Dermis blood vessel endothelial cell (primary cell): Measurements from ENCODE around the gene ACTG1. TPM values are rescaled to one million over a fixed set of nuclear protein-coding genes. Genes with fewer than 3 reads are reported as not detected.
A peak's percentile ranks its signal among the peaks of the same experiment; 100 is the strongest.
"Not testable (repeated sequence)": the region's sequence is repeated elsewhere in the genome, so short reads cannot be mapped to it uniquely, and the experiment has no call there.

Experiments
- DNase-seq: peaks from one replicate; pipeline ENCODE4 v3.0.0; 2010
- total RNA-seq: library from RNA; depleted of rRNA; stranded (reverse); fragments of >200 nt; gene quantifications from 2 replicates; pipeline ENCODE4 v1.2.3, GENCODE V29; 2014

ACTG1 gene
- total RNA-seq, 1 donor from 2014 or later: 7,288 TPM

DNA sequence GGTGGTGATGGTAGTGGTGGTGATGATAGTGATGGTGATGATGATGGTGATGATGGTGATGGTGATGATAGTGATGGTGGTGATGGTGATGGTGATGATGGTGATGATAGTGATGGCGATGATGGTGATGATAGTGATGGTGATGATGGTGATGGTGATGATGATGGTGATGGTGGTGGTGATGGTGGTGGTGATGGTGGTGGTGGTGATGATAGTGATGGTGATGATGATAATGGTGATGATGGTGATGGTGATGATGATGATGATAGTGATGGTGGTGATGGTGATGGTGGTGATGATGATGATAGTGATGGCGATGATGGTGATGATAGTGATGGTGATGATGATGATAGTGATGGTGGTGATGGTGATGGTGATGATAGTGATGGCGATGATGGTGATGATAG lies 19.4 kb upstream of the ACTG1 start:
- not testable (repeated sequence) for DNase-seq

DNA sequence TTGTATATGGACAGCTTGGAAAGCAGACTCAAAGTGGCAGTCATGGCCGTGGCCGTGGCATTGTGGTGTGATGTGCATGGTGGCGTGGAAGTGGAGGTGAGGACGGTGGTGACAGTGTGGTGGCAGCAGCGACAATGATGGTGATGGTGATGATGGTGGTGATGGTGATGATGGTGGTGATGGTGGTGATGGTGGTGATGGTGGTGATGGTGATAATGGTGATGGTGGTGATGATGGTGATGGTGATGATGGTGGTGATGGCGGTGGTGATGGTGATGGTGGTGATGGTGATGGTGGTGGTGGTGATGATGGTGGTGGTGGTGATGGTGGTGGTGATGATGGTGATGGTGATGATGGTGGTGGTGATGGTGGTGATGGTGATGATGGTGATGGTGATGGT lies 18.4 kb upstream of the ACTG1 start:
- DNase-seq: not testable (repeated sequence)

DNA sequence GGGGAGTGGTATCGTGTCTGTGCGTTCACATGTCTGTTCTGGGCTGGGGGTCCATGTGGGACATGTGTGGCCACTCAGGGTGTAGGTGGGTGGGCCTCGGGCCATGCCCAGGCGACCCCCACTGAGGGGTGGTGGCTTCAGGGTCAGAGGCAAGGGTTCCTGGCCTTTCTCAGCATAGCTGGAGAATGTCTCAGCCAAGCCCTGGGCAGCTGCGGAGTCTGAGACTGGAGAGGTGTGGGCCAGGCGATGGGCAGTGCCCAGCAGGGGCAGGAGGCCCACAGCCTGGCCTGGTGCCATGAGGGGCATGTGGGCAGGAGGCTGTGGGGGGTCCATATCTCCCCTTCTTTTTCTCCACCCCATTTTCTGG lies 16.8 kb upstream of the ACTG1 start:
- DNase-seq: no peak

DNA sequence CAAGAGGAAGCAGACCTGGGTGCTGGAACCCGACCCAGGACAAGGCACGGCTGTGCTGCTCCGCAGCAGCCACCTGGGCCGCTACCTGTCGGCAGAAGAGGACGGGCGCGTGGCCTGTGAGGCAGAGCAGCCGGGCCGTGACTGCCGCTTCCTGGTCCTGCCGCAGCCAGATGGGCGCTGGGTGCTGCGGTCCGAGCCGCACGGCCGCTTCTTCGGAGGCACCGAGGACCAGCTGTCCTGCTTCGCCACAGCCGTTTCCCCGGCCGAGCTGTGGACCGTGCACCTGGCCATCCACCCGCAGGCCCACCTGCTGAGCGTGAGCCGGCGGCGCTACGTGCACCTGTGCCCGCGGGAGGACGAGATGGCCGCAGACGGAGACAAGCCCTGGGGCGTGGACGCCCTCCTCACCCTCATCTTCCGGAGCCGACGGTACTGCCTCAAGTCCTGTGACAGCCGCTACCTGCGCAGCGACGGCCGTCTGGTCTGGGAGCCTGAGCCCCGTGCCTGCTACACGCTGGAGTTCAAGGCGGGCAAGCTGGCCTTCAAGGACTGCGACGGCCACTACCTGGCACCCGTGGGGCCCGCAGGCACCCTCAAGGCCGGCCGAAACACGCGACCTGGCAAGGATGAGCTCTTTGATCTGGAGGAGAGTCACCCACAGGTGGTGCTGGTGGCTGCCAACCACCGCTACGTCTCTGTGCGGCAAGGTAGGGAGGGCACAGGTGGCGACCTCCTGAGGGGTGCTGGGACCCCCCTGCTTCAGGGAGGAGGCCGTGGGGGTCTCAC lies 16.2 kb upstream of the ACTG1 start:
- no peak for DNase-seq

DNA sequence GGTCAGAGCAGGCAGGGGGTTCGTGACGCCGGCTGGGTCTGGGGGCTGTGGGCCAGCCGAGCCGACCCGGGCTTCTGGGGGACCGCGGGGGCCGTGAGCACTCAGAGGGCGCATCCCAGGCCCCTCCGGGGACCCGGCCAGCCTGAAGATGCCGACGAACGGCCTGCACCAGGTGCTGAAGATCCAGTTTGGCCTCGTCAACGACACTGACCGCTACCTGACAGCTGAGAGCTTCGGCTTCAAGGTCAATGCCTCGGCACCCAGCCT lies 15.7 kb upstream of the ACTG1 start:
- DNase-seq: no peak

DNA sequence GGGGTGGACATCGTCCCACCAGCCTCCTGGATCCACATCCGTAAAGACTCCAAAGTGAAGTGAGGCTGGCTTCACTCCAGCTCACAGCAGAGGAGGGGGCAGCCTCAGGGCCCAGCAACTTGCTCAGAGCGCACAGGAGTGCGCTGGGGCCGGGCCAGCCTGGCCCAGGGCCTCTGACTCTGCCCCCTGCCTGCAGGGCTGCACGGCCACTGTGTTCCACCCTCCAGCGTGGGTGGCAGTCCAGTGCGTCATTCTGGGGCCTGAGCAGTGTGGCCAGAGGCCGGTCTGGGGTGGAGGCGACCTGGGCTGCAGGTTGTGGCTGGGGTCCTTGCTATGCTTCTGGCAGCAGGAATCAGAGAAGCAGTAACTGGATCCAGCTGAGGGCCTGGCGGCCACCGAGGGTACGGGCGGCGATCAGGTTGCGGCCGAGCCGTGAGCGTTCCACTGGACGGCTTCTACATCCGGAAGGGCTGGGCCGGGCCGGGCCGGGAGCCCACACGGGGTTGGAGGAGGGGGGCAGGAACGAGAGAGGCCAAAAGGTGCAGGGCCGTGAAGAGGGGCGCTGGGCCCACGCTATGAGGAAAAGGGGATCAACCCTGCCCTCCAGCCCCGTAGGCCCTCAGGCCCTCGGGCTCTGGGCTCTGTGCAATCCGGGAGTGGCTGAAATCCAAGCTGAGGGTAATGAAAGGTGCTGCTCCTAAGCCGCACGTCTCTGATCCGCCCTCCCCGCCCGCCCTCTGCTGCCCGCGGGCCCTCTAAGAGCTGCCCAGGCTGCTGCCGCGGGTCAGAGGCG lies 15.2 kb upstream of the ACTG1 start, which contains the start of gene FSCN2:
FSCN2 (plus strand) TSS at position 787 of the 793 bp plus-strand sequence. CDS start 155 bp downstream, outside the sequence.
- DNase-seq: peak; percentile 33

DNA sequence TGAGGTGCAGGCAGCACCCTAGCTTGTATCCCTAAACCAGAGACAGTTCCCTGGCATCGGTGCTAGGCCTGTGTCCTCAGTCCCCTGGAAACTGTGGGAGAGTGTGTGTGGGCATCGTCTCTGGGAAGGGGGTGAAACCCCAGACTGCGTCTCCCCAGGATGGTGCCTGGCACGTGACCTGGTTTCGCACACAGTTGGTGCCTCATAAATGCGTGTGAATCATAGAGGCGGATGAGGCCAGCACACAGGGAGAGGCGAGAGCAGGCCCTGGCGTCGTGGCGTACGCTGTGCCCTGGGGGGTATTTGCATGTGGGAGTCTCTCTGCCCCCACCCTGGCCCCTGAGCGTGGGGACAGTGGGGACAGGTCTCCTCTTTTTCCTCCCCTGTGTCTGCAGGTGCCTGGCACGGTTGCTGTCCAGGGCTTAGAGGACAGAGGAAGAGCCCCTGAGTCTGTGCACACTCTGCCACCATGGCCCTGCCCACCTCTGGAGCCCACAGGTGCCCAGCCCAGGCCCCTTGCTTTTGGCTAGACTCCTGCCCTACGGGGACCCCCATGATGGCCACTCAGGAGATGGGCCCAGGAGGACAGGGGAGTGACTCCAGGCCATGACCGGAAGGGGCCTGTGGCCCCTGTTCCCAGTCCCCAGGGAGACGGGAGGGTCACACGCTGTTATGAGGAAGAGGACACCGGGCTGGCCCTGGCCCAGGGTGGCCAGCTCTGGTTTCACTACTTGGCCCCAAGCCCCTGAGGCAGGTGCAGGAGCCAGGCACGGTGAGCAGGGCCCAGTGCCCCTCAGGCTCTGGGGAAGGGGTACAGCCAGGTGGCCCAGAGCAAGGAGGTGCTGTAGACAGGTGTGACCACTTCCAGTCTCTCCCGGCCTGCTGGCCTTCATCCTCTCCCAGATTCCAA lies 14.3 kb upstream of the ACTG1 start:
- no peak for DNase-seq

DNA sequence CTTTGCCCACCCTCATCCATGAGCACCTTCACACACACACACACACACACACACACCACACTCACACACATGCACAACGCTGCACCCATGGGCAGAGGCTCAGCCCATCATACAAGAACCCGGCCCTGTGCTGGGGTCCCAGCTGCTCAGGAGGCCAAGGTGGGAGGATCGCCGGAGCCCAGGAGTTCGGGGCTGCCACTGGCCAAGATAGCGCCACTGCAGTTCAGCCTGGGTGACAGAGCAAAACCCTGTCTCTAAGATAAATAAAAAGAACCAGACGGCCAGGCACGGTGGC lies 12.2 kb upstream of the ACTG1 start:
- DNase-seq: no peak

DNA sequence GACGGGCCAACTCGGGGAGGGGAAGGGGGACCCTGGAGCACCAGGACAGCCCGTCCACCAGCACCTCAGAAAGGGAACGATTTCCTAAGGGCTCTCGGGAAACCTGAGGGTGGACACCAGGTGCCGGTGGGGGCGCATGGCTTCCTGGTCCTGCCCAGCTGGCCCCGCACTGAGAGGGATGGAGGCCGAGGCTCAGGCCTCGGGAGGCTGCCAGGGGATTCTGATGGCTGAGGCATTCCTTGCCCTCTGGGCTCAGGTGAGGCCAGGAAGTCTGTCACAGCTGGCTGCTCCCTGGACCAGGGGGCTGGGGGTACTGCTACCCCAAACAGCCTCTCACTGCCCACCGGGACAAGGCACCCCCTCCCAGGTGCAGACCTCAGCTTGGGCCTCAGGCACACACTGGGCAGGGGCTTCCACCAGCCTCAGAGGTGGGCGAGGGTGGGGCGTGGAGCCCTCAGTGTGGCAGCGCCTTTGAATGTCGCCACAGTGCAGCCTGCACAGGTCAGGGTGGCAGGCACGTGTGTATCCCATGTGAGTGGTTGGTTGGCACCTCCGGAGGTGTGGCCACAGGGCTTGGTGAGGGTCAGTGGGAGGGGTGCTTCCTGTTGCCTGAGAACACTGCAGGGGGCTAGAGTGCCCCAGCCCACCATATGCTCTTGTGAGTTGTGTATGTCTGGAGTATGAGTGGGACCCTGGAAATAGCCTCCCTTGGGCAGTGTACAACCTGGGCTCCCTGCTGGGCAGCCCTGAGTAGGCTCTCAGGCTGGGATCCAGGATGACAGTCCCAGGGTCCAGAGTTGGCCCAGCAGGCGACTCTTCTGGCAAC lies 11.7 kb upstream of the ACTG1 start:
- DNase-seq: no peak

DNA sequence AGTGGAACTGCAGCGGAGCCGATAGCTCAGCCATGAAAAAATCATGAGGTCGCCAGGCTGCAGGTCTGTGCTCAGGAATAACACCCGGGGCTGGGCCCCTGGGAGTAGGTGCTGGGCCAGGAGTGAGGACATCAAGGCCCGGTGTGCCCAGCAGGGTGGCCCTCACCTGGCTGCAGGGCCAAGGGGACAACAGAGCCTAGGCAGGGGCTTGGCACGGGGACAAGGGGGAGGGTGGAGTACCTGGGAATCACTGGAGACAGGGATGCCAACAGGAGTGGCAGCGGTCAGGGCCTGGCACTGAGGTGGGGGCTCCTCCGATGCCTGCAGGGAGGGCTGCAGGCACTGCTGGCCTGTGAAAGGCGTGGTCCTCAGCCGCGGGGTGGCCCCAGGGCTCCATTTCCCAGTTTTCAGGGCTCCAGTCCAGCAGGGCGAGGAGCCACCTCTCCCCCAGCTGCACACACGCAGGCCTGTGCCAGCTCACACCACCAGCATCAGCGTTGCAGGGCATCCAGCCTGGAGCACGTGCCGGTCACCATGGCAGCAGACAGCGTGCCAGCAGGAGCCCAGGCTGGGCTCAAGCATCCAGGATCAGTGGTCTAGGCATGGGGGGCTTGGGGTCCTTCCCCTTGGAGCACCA lies 10.9 kb upstream of the ACTG1 start:
- no peak for DNase-seq

DNA sequence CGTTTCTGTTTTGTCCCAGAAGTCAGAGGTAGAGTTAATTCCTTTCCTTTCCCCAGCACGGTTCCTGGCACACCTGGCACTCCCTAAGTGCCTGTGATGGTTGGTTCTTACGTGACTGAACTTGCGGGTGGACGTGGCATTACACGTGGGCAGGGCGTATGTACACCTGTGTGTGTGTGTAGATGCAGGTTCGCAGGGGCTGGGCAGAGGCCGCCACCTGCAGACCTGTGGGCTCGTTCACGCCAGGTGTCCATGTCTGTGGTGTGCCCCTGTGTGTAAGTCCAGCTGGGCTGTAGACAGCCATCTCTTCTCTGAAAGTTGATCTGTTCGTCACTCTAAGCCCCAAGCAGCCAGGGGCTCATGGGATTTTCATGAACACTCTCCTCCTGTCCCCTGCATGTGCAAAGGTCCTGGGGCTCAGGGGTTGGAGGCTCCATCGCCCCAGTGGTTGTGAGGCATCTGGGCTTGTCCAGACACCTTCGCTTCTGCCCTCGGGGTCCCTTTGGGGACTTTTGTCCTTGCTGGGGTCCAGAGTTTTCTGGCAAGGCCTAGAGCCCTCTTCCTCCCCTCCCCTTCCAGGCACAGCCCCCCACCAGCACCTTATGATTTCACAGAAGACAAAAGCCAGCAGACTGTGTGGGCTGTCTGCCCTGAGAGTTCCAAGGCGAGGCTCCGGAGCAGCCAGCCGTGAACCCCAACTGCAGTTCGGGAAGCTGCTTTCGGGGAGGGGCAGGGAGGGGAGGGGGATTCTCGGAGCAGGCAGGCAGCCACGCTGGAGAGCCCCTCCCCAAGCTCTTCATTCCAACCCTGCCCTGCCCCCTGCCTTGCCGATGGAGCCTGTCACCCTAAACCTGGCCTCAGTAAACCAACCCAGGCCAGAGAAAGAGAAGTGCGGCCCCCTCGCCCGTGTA lies 10.1 kb upstream of the ACTG1 start:
- peak; percentile 48 for DNase-seq

DNA sequence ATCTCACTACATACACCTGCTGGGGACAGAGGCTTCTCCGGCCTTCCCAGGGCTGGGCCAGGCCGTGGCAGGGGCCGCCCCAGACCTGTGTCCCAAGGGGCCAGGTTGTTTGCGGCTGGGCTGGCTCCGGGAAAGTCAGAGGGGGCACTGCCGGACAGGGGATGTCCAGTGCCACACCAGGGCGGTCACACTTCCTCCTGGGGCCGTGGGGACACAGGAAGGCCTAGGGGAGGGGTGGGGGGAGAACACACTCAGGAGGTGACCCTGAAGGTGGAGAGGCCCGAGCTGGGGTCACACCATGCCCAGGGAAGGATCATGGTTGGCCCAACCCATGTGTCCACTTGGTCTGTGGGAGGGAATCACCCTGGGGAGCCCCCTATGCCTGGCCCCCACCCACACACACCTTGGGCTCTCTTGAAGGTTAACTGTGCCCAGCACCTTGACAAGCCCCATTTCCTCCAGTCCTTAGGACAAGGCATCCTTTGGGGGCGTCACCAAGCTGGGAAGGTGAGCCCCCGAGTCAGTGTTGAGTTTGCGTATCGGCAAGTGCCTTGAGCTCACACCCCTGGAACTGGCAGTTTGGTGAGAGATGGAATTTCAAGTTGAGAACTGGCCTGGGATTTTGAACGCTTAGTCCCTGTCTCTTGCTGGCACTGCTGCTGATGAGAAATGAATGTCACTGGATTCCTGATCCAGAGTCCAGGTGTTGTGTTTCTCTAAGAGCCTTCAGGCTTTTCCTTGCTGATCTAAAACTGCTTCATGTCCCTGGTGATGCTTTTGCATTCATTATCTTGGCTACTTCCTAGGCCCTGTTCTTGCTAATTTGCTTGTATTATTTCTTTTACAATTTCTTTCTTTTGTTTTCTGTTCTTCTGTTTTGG lies 7.7 kb upstream of the ACTG1 start:
- DNase-seq: no peak

DNA sequence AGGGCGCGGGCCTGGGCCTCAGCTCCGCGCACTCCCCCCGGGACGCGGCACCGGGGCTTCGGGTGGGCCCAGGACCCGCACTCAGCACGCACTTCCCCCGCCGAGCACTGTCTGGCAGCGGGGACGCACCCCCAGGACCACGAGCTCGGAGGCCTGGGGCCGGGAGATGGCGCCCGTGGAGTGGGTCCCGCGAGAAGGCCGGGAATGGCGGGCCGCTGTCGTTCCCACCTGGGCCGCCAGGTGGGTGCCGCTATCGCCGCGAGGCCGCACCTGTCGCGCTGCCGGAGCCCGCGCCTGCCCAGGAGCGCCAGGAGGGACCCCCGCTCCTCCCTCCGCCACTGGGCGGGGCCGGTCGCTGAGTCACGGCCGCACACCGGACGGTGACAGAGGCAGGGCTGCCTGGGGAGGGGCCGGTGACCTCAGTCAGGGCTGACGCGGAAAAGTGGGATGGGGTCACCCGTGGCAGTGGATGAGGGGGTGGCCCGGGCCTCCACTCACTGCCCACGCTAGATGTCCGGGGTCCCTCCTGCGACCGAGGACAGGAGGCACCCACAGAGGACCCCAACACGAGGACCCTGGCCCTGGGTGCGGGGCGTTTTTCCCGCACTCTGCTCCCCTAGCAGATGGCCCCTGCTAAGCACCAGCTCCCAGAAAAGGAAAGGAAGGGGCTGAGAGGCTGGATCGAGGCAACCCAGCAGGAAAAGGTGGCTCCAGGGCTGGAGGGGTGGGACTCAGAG lies 6.9 kb upstream of the ACTG1 start:
- DNase-seq: peak; percentile 32

DNA sequence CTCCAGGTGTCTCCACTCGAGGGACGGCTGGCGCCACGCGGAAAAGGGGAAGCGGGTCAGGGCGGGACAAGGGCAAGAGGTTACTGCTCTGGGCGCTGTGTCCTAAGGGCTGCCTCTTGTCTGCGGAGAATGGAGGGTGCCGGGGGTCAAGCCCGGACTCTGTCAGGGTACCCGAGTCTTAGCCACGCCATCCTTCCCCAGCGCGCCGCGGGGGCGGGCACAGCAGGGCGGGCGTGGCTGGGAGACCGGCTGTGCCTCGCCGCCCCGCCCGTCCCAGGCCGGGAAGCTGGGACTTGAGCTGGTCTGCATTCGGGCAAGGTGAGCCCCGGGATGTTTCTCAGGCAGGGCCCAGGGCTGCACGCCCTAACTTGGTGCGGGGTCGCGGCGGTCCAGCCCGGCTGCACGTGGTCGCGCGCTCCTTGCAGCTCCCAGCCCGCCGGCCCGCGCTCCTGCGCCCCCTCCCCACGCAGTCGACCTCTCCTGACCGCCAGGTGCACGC lies 6.2 kb upstream of the ACTG1 start:
- DNase-seq: peak; percentile 32

DNA sequence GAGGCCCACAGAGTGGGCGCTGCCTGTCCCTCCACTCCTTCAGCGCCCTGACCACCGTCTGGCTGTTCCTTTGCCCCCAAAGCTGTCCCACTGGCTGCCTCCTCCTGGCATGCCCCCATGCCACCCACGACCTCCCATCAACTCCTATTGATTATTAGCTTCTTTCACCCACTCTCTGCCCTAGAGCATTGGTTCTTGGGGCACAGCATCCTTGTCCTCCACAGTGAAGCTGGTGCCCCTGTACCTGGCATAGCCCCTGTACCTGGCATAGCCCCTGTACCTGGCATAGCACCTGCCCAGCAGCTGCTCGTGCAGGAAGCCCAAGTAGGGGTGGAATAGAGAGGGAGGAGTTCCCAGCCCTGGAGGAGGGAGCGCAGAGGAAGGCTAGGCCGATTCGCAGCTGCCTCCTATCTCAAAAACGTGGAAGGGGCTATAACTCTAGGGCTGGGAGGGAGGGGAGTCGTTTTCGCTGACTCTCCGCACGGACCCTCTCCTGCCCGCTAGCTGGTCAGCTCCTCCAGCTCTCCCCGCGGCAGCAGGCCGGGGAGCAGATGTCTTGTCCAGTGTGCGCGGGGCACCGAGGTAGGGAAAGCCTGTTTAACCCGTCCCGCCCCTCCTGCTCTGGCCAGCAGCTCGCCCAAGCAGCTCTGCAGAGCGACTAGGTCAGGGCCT lies 5.7 kb upstream of the ACTG1 start:
- DNase-seq: no peak

DNA sequence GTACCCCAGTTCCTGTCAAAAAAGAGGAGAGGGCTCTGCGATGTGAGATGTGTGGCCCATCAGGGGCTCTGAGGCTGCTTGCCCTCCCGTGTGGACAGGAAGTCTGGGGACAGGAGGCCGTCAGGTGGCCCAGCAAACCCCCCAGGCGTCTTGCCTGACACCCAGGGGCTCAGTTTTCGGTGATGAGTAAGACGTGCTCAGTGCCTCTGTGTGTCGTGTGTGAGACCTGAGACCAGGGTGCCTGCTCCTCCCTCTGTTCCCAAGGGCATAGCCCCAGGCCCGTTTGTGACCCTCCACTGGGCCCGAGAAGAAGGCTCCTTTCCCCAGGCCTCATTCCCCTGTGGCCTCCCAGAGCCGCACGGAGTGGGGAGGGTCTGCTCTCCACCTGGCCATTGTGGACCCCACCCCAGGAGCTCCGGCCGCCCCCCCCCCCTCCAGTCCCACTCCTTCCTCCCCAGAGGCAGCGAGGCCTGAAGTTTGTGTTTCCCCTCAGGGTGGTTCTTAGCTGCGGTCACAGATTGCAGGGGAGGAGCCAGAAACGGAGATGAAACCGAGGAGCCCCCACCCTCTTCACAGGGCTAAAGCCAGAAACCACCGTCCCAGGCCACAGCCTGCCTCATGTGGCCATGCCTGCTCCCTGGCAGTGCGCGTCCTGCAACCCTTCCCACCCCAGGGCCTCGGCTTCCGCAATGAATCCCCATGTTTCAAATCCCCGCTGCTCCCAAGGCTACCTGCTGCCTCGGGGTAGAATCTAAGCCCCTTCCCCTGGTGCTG lies 4.9 kb upstream of the ACTG1 start:
- DNase-seq: no peak

DNA sequence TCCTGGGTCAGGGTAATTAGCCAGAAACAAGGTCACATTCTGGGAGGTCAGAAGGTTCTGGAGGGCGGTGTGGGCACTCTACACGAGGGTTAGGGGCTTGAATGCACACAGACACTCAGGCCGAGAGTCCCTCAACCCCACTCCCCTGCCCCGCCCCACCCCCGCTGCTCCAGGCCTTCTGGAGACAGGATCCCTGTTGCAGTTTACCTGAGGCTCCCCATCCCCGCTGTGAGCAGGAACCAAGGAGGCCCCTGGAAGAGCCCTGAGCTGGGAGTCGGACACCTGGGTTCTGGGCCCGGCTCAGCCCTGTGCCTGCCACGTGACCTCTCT lies 4.4 kb upstream of the ACTG1 start:
- no peak for DNase-seq

DNA sequence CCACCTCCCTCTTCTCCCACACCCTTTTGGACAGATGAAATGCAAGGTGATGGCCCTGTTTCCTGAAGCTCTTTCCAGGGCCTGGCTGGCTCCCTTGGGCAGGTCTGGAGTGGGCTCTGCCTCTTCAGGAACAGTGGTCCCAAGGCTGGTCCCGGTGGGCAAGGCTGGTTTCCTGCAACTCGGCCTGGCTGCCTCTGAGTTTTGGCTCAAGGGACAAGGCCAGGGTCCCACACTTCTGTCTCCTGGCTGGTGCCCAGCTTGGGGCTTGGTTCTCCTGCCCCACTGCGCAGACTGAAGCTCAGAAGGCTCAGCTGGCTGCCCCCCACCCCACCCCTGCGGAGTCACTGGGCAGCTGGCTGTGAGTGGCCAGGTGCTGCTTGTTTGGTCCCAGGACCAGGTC lies 3.8 kb upstream of the ACTG1 start:
- DNase-seq: no peak
